ENCODE measurements around the gene AFG3L2. TPM values are rescaled to one million over a fixed set of nuclear protein-coding genes. Genes with fewer than 3 reads are reported as not detected.

The AFG3L2 gene
- total RNA-seq, 1 donor from 2014 or later = 47.7 TPM

DNA sequence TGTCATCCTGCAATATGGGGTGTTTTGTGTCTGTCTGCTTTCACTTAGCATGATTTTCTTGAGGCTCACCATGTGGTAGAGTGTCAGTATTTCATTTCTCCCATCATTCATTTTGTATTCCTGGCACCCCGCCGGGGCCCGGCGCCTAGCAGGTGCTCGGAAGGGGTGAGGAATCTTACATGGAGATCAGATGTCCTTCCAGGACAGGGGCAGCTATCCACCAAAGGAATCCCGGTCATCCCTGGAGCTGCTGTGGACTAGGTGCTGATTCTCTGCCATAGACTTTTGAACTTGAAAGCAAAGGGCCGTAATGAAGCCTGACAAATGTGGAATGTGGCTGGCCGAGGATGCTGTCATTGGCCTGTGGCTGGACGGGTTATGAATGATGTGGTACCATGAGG is 33.1 kb upstream of the AFG3L2 start:
- Mint-ChIP-seq H3K4me1 (peaks cover 20% of the 10 kb centered on the region), H3K27me3 (ENCODE audit: low read depth) (peaks cover 20% of the 10 kb centered on the region), H3K4me3 (peak overlapping the region; percentile 44), H3K36me3 (peaks cover 2% of the 10 kb centered on the region), H3K9me3 (no peaks in the 10 kb centered on the region), H3K27ac (peak overlapping the region; percentile 82)
- no peak for DNase-seq (ENCODE audit: low spot score in 2 of 2, unreplicated experiment in 2 of 2)
- TF ChIP-seq, protein P1, sequence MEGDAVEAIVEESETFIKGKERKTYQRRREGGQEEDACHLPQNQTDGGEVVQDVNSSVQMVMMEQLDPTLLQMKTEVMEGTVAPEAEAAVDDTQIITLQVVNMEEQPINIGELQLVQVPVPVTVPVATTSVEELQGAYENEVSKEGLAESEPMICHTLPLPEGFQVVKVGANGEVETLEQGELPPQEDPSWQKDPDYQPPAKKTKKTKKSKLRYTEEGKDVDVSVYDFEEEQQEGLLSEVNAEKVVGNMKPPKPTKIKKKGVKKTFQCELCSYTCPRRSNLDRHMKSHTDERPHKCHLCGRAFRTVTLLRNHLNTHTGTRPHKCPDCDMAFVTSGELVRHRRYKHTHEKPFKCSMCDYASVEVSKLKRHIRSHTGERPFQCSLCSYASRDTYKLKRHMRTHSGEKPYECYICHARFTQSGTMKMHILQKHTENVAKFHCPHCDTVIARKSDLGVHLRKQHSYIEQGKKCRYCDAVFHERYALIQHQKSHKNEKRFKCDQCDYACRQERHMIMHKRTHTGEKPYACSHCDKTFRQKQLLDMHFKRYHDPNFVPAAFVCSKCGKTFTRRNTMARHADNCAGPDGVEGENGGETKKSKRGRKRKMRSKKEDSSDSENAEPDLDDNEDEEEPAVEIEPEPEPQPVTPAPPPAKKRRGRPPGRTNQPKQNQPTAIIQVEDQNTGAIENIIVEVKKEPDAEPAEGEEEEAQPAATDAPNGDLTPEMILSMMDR (IDR thresholded peaks at IDR 0.05; ENCODE audit: unreplicated experiment) = no peak

DNA sequence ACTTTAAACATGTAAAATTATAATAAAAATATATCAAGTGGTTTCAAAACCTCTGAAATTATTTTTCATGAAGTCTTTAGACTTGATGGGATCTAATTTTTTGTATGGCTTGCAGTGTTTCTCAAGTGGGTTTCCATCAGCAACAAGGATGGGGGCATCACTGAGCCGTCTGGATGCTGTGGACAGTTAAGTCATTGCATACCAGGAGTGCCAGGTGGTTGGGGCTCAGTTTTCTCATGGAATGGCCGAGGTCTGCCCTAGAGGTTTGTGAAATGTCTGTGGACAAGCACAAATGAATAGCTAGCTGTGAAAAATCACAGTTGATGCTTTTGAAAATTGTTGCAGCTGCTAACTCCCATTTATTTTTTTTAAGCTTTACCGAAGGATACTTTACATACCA is 32.4 kb upstream of the AFG3L2 start:
- Mint-ChIP-seq H3K27me3 (ENCODE audit: low read depth) (peaks cover 26% of the 10 kb centered on the region), H3K27ac (peak overlapping the region; percentile 82), H3K36me3 (peaks cover 2% of the 10 kb centered on the region), H3K4me3 (no peak overlapping the region), H3K4me1 (peaks cover 20% of the 10 kb centered on the region), H3K9me3 (no peaks in the 10 kb centered on the region)
- TF ChIP-seq, protein P1 (IDR thresholded peaks at IDR 0.05; ENCODE audit: unreplicated experiment) = no peak
- no peak for DNase-seq (ENCODE audit: low spot score in 2 of 2, unreplicated experiment in 2 of 2)

DNA sequence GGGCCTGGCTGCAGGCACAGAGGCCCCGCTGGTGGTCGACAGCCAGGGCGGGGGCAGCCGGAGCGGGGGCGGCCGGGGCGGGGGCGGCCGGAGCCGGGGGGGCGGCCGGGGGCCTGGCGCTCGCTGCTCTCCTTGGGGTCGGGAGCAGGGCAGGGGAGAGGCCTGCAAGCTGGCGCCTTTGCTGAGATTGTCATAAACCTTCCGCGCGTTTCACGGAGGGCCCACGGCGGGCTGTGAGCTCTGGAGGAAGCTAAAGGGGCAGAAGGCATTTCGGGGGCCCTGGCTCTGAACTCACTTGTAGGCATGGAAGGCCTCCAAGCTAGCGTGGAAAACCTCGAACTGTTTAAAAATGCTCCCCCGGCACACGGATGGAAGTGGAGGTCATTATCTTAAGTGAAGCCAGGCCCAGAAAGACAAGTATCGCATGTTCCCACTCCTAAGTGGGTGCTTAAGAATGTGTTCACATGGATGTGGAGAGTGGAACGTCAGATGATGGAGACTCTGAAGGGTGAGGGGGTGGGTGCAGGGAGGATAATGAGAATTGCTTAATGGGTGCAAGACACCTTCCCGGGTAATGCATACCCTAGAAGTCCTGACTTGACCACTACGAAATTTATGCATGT is 31.3 kb upstream of the AFG3L2 start:
- peaks cover 27% of the 10 kb centered on the region for H3K4me1 Mint-ChIP-seq
- peak overlapping the region; percentile 77 for H3K4me3 Mint-ChIP-seq
- peaks cover 35% of the 10 kb centered on the region for H3K27me3 Mint-ChIP-seq (ENCODE audit: low read depth)
- H3K27ac Mint-ChIP-seq = peak overlapping the region; percentile 66
- H3K9me3 Mint-ChIP-seq = no peaks in the 10 kb centered on the region
- H3K36me3 Mint-ChIP-seq = peaks cover 2% of the 10 kb centered on the region
- TF ChIP-seq, protein P1 (IDR thresholded peaks at IDR 0.05; ENCODE audit: unreplicated experiment) = no peak
- no peak for DNase-seq (ENCODE audit: low spot score in 2 of 2, unreplicated experiment in 2 of 2)

DNA sequence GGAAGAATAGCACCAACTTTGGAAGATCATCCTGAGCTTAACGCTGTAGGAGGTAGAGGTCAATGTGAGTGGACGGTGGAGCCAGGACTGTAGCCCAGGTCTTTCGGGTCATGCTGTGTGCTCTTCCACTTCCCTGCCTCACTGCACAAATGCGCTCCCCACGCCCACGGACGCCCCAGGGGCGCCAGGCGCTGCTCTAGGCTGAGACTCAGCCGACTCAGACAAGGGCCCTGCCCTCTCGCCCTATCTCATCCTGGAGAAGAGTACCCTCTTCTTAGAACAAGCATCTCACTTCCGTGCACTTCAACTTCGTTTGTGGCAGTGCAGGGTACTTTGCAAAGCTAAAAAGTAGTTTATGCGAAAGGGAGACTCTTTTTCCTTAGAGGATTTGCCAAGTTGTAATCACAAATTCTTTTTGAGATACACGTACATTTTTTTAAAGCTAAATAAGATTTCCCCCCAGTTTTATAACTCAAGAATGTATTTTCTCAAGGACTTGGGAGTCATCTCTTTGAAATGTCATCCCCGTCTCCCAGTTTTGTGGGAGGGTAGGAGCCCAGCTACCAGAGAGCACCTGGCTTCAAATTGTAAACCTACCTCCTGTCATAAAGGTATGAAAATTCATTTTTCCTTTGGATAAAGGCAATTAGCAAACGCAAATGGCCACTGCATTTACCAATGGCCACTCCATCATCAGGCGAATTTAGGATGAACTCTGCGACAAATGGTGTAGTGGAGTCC is 29.5 kb upstream of the AFG3L2 start:
- Mint-ChIP-seq H3K4me3 (peak overlapping the region; percentile 79), H3K27me3 (ENCODE audit: low read depth) (peaks cover 49% of the 10 kb centered on the region), H3K4me1 (peaks cover 28% of the 10 kb centered on the region), H3K27ac (no peak overlapping the region), H3K9me3 (no peaks in the 10 kb centered on the region), H3K36me3 (peaks cover 2% of the 10 kb centered on the region)
- no peak for DNase-seq (ENCODE audit: low spot score in 2 of 2, unreplicated experiment in 2 of 2)
- TF ChIP-seq, protein P1 (IDR thresholded peaks at IDR 0.05; ENCODE audit: unreplicated experiment) = no peak

DNA sequence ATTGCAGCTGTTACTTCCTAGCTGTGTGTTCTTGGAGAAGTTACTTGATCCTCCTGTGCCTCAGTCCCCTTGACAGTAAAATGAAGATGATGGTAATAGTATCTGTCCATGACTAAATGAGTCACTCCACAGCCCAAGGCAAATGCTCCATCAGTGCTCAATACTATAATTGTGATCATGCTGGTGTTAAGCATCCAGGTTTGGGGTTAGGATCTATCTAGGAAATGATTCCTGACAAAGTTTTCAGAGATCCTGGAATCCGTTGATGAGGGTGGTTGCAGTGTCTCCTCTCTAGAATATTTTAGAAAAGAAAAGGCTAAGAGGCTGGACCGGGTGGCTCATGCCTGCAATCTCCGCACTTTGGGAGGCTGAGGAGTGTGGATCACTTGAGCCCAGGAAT is 28.0 kb upstream of the AFG3L2 start:
- Mint-ChIP-seq H3K9me3 (no peaks in the 10 kb centered on the region), H3K4me3 (no peak overlapping the region), H3K4me1 (peaks cover 23% of the 10 kb centered on the region), H3K36me3 (no peaks in the 10 kb centered on the region), H3K27me3 (ENCODE audit: low read depth) (peaks cover 49% of the 10 kb centered on the region), H3K27ac (no peak overlapping the region)
- TF ChIP-seq, protein P1 (IDR thresholded peaks at IDR 0.05; ENCODE audit: unreplicated experiment) = no peak
- DNase-seq (ENCODE audit: low spot score in 2 of 2, unreplicated experiment in 2 of 2) = no peak
